Head of caudate nucleus (tissue), 42 donors: ENCODE data around the gene CST4.
"Not testable (repeated sequence)": the region's sequence is repeated elsewhere in the genome, so short reads cannot be mapped to it uniquely, and the experiment has no call there.

ENCODE experiments used
- DNase-seq, 42 donors: peaks; one replicate each; pipeline versions ENCODE4 v3.0.0 to v3.0.0-alpha.2; 2020 to 2021; ENCODE audit warnings: mixed read lengths in 7 of 42
- intact Hi-C: fragments of 100-400 bp; cut with DNase I; formaldehyde crosslinking; loops from one replicate; pipeline ENCODE4 v1.15.0; 2022

Gene CST4

GRCh38 chr20:23688684-23689398 is at the start of gene CST4:
TSS of gene CST4 (minus strand) at chr20:23689038. CDS start at chr20:23688969, 69 bp downstream.
- DNase-seq, intact Hi-C loops: not testable (repeated sequence)

GRCh38 chr20:23735391-23735790 is 46.6 kb upstream of the CST4 start:
- peak in 1 of 42 donors; percentile 17 for DNase-seq
- intact Hi-C loops: not testable (repeated sequence)

- intact Hi-C loops, DNase-seq: not testable (repeated sequence)
These were observed 46.1 kb upstream of the CST4 start for GRCh38 chr20:23734949-23735348.

- DNase-seq, intact Hi-C loops: not testable (repeated sequence)
These were observed 45.6 kb upstream of the CST4 start for GRCh38 chr20:23734440-23734839.

- intact Hi-C loops: no loop called here
- no peak for DNase-seq
These were observed 38.2 kb upstream of the CST4 start for GRCh38 chr20:23727016-23727415.

- intact Hi-C loops: no loop called here
- DNase-seq: no peak
These were observed 36.3 kb upstream of the CST4 start for GRCh38 chr20:23725102-23725501.

- intact Hi-C loops: not testable (repeated sequence)
- DNase-seq: peak in 28 of 42 donors; percentile 9 to 67 (median 33)
These were observed 34.9 kb upstream of the CST4 start for GRCh38 chr20:23723659-23724307.

GRCh38 chr20:23722851-23723250 is 34.0 kb upstream of the CST4 start:
- intact Hi-C loops, DNase-seq: not testable (repeated sequence)

- intact Hi-C loops: no loop called here
- DNase-seq: no peak
These were observed 33.1 kb upstream of the CST4 start for GRCh38 chr20:23721962-23722361.

- DNase-seq: not testable (repeated sequence)
These were observed 30.5 kb upstream of the CST4 start for GRCh38 chr20:23719351-23719750.

GRCh38 chr20:23711778-23712177 is 22.9 kb upstream of the CST4 start:
- intact Hi-C loops, DNase-seq: not testable (repeated sequence)

More at GRCh38 chr20:23719351-23719750, 30.5 kb upstream of the CST4 start:
- intact Hi-C loops: not testable (repeated sequence)

- no peak for DNase-seq
- intact Hi-C loops: no loop called here
These were observed 21.9 kb upstream of the CST4 start for GRCh38 chr20:23710771-23711170.

GRCh38 chr20:23705895-23706294 is 17.1 kb upstream of the CST4 start:
- intact Hi-C loops: no loop called here
- DNase-seq: no peak

- no peak for DNase-seq
These were observed 13.2 kb upstream of the CST4 start for GRCh38 chr20:23702021-23702420.

GRCh38 chr20:23700931-23701330 is 12.1 kb upstream of the CST4 start:
- intact Hi-C loops: no loop called here
- DNase-seq: no peak

More at GRCh38 chr20:23702021-23702420, 13.2 kb upstream of the CST4 start:
- intact Hi-C loops: no loop called here

- no peak for DNase-seq
- intact Hi-C loops: no loop called here
These were observed 9.1 kb upstream of the CST4 start for GRCh38 chr20:23697947-23698346.

- DNase-seq, intact Hi-C loops: not testable (repeated sequence)
These were observed 6.2 kb upstream of the CST4 start for GRCh38 chr20:23695068-23695395.

- DNase-seq, intact Hi-C loops: not testable (repeated sequence)
These were observed 5.6 kb upstream of the CST4 start for GRCh38 chr20:23694178-23695067.

GRCh38 chr20:23692725-23693619 is 4.1 kb upstream of the CST4 start:
- DNase-seq, intact Hi-C loops: not testable (repeated sequence)
